ENCODE measurements around the gene PRXL2B. TPM values are rescaled to one million over a fixed set of nuclear protein-coding genes. Genes with fewer than 3 reads are reported as not detected.

Gene PRXL2B
- total and polyA plus RNA-seq, 10 of the 15 experiments (the other 5 are each of a cell fraction or from before 2014, with no cell fraction given) = 0.44 to 5.6 (median 4.0) TPM

GRCh38 chr1:2623571-2624337 is 37.2 kb downstream of the PRXL2B start:
- no TSS peak for BruUV-seq (replicated peaks)
- Histone ChIP-seq H3K27ac (ENCODE audit: control insufficient read depth, insufficient read depth) (no peak overlapping the region), H3K4me2 (ENCODE audit: control insufficient read depth, insufficient read depth) (no peak overlapping the region), H3K9me3 (replicated peaks; ENCODE audit: control insufficient read depth, insufficient read depth, low read length) (peaks cover 2% of the 10 kb centered on the region; the same call in 1 of the 3 replicates), H3K27me3 (replicated peaks in 1 of 2; ENCODE audit: control insufficient read depth in 2 of 2, insufficient read depth in 2 of 2, low read length in 1 of 2) (peaks cover 0 to 4% of the 10 kb centered on the region in 2 experiments; a peak in 3 of 4 replicates), H3K79me2 (ENCODE audit: control insufficient read depth, insufficient read depth, low read length) (no peaks in the 10 kb centered on the region), H3K4me3 (no peak overlapping the region), H3K9ac (ENCODE audit: control insufficient read depth, insufficient read depth, low read length) (no peak overlapping the region), H2AFZ (ENCODE audit: control insufficient read depth, low read depth, low read length) (no peak overlapping the region), H3K36me3 (ENCODE audit: control insufficient read depth in 2 of 2, insufficient read depth in 2 of 2, low read length in 1 of 2) (no peaks in the 10 kb centered on the region), H4K20me1 (ENCODE audit: control insufficient read depth, insufficient read depth) (no peaks in the 10 kb centered on the region), H3K4me1 (ENCODE audit: control insufficient read depth, insufficient read depth, low read length) (no peaks in the 10 kb centered on the region)
- FAIRE-seq = no peak
- DNase-seq (ENCODE audit: low read depth, low spot score) = no peak
- in situ Hi-C loops (cut with MboI) (no loop called here), intact Hi-C loops (cut with micrococcal nuclease; ENCODE audit: unreplicated experiment) (no loop called here)
- ChIA-PET POLR2A (no interaction called here), CTCF (no interaction called here), RAD21 (ENCODE audit: unreplicated experiment) (no interaction called here), SMC1A (ENCODE audit: uncharacterized antibody, unreplicated experiment) (no interaction called here)
- WGBS (ENCODE audit: insufficient coverage, insufficient replicate concordance, low lambda C conversion rate, missing lambda C conversion rate) = 18% methylated on average over 12 of the region's 12 CpGs
- ATAC-seq = no peak
- TF ChIP-seq SUPT20H (IDR thresholded peaks at IDR 0.05; ENCODE audit: borderline replicate concordance, control insufficient read depth, low read depth, low read length) (no peak), ZNF207 (IDR thresholded peaks at IDR 0.05; ENCODE audit: borderline replicate concordance) (no peak), POLR2AphosphoS5 (IDR thresholded peaks at IDR 0.05; ENCODE audit: low read length) (no peak), NFYB (IDR thresholded peaks at IDR 0.05; ENCODE audit: insufficient read depth, low read depth, low read length) (no peak), PKNOX1 (IDR thresholded peaks at IDR 0.05) (no peak), ZSCAN29 (IDR thresholded peaks at IDR 0.05) (no peak), ZNF217 (IDR thresholded peaks at IDR 0.05) (no peak), SKIL (IDR thresholded peaks at IDR 0.05; ENCODE audit: low read depth, poor library complexity, severe bottlenecking) (no peak), LARP7 (IDR thresholded peaks at IDR 0.05) (no peak), ZZZ3 (IDR thresholded peaks at IDR 0.05; ENCODE audit: control insufficient read depth, insufficient read length, low read depth) (no peak), NRF1 (conservative IDR thresholded peaks at IDR 0.05; ENCODE audit: low read depth, low read length) (no peak), IRF4 (IDR thresholded peaks at IDR 0.05; ENCODE audit: low read depth, low read length) (no peak), SMARCA5 (IDR thresholded peaks at IDR 0.05) (no peak), SPI1 (IDR thresholded peaks at IDR 0.05; ENCODE audit: borderline replicate concordance, insufficient read depth, low read depth, low read length) (no peak), EP300 (IDR thresholded peaks at IDR 0.05; ENCODE audit: borderline replicate concordance in 1 of 2, control insufficient read depth in 1 of 2, low read depth in 2 of 2, low read length in 2 of 2) (no peak), GATAD2B (conservative IDR thresholded peaks at IDR 0.05; ENCODE audit: low read depth) (no peak), SIX5 (IDR thresholded peaks at IDR 0.05; ENCODE audit: low read depth, low read length, severe bottlenecking) (no peak)

Data from GM12878 (cell line).